PC-9 (cell line): ENCODE results near the gene BTLA. TPM values are rescaled to one million over a fixed set of nuclear protein-coding genes. Genes with fewer than 3 reads are reported as not detected.
A peak's percentile ranks its signal among the peaks of the same experiment; 100 is the strongest.

Experiments used
- Bru-seq: library from RNA; stranded (reverse); fragments of 400-500 nt; gene quantifications from one replicate; lab custom pipeline; 2021; lab: Mats Ljungman, UMichigan
- BruChase-seq, 2 experiments: library from RNA; stranded (reverse); fragments of 400-500 nt; gene quantifications; one replicate each; lab custom pipeline; 2021; lab: Mats Ljungman, UMichigan
- BruUV-seq: library from RNA; stranded (reverse); fragments of 400-500 nt; replicated peaks from 2 replicates; lab custom pipeline; 2021; lab: Mats Ljungman, UMichigan
- CTCF ChIA-PET: fragments of 300-600 bp; sonication (Branson Sonifier 250); formaldehyde crosslinking; loops from one replicate; lab custom pipeline; 2022; ENCODE audit warnings: antibody characterized with exemption; lab: Charles Lee
- POLR2A ChIA-PET: fragments of 300-600 bp; sonication (Branson Sonifier 250); formaldehyde crosslinking; loops from one replicate; lab custom pipeline; 2022; ENCODE audit warnings: antibody characterized with exemption; ENCODE audit not compliant: unreplicated experiment; lab: Charles Lee
- DNase-seq, 2 experiments: peaks; one replicate each; pipeline versions ENCODE4 v3.0.0 to v3.0.0-alpha.2; 2015 to 2022; ENCODE audit warnings: mixed read lengths in 1 of 2
- H2AFZ ChIP-seq: fragments of 200-600 bp; sonication (generic); 2 replicates; pipeline ENCODE4 v1.8.1; 2017; ENCODE audit warnings: antibody characterized with exemption
- H3F3A ChIP-seq: fragments of 200-600 bp; sonication (generic); 2 replicates; pipeline ENCODE4 v1.8.1; 2017; ENCODE audit warnings: antibody characterized with exemption, mild to moderate bottlenecking, low read depth; ENCODE audit not compliant: insufficient read depth
- H3K27ac ChIP-seq: fragments of 200-600 bp; sonication (generic); 2 replicates; pipeline ENCODE4 v1.6.1; 2016; ENCODE audit warnings: mixed run types
- H3K27me3 ChIP-seq: fragments of 200-600 bp; sonication (generic); 2 replicates; pipeline ENCODE4 v1.6.1; 2016; ENCODE audit warnings: low read depth, mixed run types; ENCODE audit not compliant: insufficient read depth
- H3K36me3 ChIP-seq: fragments of 200-600 bp; sonication (generic); 2 replicates; pipeline ENCODE4 v1.6.1; 2016; ENCODE audit warnings: low read depth, mixed run types
- H3K4me1 ChIP-seq: fragments of 200-600 bp; sonication (generic); replicated peaks from 2 replicates; pipeline ENCODE4 v1.6.1; 2016; ENCODE audit warnings: mixed run types; ENCODE audit not compliant: insufficient read depth
- H3K4me2 ChIP-seq: fragments of 200-600 bp; sonication (generic); 2 replicates; pipeline ENCODE4 v1.6.1; 2017; ENCODE audit warnings: mixed run types
- H3K4me3 ChIP-seq: fragments of 200-600 bp; sonication (generic); 2 replicates; pipeline ENCODE4 v1.6.1; 2016; ENCODE audit warnings: mixed run types
- H3K79me2 ChIP-seq: fragments of 200-600 bp; sonication (generic); 2 replicates; pipeline ENCODE4 v1.6.1; 2017; ENCODE audit warnings: low read depth, mixed run types
- H3K9me2 ChIP-seq: fragments of 200-600 bp; sonication (generic); 2 replicates; pipeline ENCODE4 v1.8.1; 2017; ENCODE audit warnings: mild to moderate bottlenecking; ENCODE audit not compliant: insufficient read depth
- H3K9me3 ChIP-seq: fragments of 200-600 bp; sonication (generic); 2 replicates; pipeline ENCODE4 v1.8.1; 2016; ENCODE audit warnings: low read depth; ENCODE audit not compliant: insufficient read depth
- H4K20me1 ChIP-seq: fragments of 200-600 bp; sonication (generic); 2 replicates; pipeline ENCODE4 v1.8.1; 2017; ENCODE audit not compliant: insufficient read depth
- EZH2 ChIP-seq: fragments of 200-600 bp; sonication (generic); IDR thresholded peaks from 2 replicates; pipeline ENCODE4 v1.8.0; 2017; ENCODE audit warnings: antibody characterized with exemption, low read depth
- intact Hi-C: fragments of 100-400 bp; cut with micrococcal nuclease; formaldehyde crosslinking; loops from one replicate; pipeline ENCODE4 v1.10.0; 2022; ENCODE audit not compliant: unreplicated experiment
- long read RNA-seq: library from polyadenylated mRNA; stranded (forward); transcript quantifications from one replicate; pipeline ENCODE4 v2.0.0, GENCODE V29; 2022
- total RNA-seq: library from RNA; stranded (reverse); gene quantifications from 2 replicates; pipeline ENCODE4 v1.2.3, GENCODE V29; 2021
- TF ChIP-seq, protein P1 (sequence below): fragments of 200-600 bp; sonication (generic); conservative IDR thresholded peaks from 2 replicates; pipeline ENCODE4 v1.6.1; 2017; ENCODE audit warnings: mixed run types, antibody characterized with exemption, mild to moderate bottlenecking, moderate library complexity

Gene BTLA, protein sequence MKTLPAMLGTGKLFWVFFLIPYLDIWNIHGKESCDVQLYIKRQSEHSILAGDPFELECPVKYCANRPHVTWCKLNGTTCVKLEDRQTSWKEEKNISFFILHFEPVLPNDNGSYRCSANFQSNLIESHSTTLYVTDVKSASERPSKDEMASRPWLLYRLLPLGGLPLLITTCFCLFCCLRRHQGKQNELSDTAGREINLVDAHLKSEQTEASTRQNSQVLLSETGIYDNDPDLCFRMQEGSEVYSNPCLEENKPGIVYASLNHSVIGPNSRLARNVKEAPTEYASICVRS
- not detected in 2 replicates for total RNA-seq
- Bru-seq, nascent RNA, result percentile 11 among the genes with signal in this experiment
- percentile 23 among the genes with signal in this experiment for BruChase-seq, experiment 1, labeled RNA remaining after a 2-hour chase
- BruChase-seq, experiment 2, labeled RNA remaining after a 6-hour chase, result percentile 16 among the genes with signal in this experiment
- long read RNA-seq, result 0 reads

DNA sequence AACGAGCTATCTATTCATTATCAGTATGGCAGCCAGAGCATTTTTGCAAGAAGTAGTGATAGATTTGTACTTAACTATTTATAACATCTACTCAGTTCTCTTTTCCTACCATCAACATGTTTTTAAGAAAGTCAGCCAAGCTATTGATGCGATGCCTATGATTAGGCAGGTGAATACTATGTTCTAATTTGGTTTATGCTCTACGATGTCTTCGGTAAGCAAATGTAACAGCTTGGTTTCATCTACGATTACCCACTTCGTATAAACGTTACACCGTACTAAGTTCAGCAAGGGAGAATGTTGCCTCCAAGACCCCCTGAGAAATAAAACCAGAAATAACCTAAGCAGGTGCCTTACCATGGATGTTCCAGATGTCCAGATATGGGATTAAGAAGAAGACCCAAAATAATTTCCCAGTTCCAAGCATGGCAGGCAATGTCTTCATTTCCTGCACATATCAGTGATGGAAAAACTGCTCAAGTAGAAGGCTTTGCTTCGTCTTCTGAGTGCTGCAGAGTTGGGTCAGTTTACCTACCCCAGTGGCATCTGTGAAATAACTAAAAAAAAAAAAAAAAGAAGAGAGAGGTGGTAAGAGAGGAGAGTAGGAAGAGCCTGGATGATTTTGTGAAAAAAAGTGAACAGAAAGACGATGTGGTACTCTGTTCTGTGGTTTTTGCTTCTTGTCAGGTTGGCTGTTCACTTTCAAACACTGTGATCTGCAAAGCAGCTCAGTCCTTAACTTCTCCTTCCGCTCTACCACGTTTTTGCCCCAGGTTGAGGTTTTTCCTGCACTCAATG is at the start of gene BTLA:
BTLA (minus strand) TSS at position 559 of the 798 bp plus-strand sequence; CDS start at position 445, 114 bp downstream.
- H3K27ac ChIP-seq, result no peak within 1 kb of the TSS

DNA sequence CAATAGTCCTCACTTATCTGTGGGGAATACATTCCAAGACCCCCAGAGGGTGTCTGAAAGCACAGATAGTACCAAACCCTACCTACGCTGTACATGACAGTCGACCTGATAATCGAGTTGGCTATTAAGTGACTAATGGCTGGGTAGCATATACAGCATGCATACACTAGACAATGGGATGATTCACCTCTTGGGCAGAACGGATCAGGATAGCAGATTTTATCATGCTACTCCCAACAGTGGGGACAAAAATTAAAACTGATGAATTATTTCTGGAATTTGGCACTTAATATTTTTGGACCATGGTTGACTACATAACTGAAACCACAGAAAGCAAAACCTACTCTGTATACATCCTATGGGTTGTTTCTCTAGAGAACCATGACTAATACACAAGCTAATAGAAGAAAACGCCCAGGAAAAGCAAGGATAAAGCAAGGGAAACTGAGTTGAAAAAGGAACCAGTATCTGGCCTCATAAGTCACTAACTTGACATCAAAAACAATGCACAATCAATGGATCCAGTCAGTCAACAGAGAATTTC is 47.0 kb upstream of the BTLA start:
- ChIA-PET POLR2A (no interaction called here), CTCF (no interaction called here)
- no peaks in the 10 kb centered on the region for H3K4me1 ChIP-seq
- intact Hi-C loops, result no loop called here
- H3K27me3 ChIP-seq, result no peaks in the 10 kb centered on the region
- no peak for DNase-seq
- 0 out of 2 replicates have a peak, but pooled peaks cover 3% of the 10 kb centered on the region for H4K20me1 ChIP-seq
- no peaks in the 10 kb centered on the region; the same call in 1 of the 2 replicates for H3K79me2 ChIP-seq
- H2AFZ ChIP-seq, result no peak overlapping the region
- H3F3A ChIP-seq, result no peaks in the 10 kb centered on the region
- H3K9me2 ChIP-seq, result no peaks in the 10 kb centered on the region
- H3K36me3 ChIP-seq, result peaks cover 24% of the 10 kb centered on the region; the same call in 1 of the 2 replicates
- no TSS peak for BruUV-seq
- H3K4me2 ChIP-seq, result no peak overlapping the region
- H3K9me3 ChIP-seq, result no peaks in the 10 kb centered on the region
- no peak for TF ChIP-seq EZH2
- TF ChIP-seq, protein P1, sequence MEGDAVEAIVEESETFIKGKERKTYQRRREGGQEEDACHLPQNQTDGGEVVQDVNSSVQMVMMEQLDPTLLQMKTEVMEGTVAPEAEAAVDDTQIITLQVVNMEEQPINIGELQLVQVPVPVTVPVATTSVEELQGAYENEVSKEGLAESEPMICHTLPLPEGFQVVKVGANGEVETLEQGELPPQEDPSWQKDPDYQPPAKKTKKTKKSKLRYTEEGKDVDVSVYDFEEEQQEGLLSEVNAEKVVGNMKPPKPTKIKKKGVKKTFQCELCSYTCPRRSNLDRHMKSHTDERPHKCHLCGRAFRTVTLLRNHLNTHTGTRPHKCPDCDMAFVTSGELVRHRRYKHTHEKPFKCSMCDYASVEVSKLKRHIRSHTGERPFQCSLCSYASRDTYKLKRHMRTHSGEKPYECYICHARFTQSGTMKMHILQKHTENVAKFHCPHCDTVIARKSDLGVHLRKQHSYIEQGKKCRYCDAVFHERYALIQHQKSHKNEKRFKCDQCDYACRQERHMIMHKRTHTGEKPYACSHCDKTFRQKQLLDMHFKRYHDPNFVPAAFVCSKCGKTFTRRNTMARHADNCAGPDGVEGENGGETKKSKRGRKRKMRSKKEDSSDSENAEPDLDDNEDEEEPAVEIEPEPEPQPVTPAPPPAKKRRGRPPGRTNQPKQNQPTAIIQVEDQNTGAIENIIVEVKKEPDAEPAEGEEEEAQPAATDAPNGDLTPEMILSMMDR, result no peak
- H3K27ac ChIP-seq, result no peak overlapping the region
- H3K4me3 ChIP-seq, result no peak overlapping the region

More for the DNA sequence above, at the start of gene BTLA:
- Histone ChIP-seq H3K79me2 (no peaks in the 10 kb centered on the region), H2AFZ (no peak within 1 kb of the TSS), H3K4me3 (no peak within 1 kb of the TSS), H3F3A (no peaks in the 10 kb centered on the region), H3K36me3 (no peaks in the 10 kb centered on the region), H3K4me1 (no peaks in the 10 kb centered on the region), H3K4me2 (no peak within 1 kb of the TSS), H3K9me2 (no peaks in the 10 kb centered on the region), H3K27me3 (0 out of 2 replicates have a peak, but pooled peaks cover 6% of the 10 kb centered on the region), H3K9me3 (no peaks in the 10 kb centered on the region), H4K20me1 (no peaks in the 10 kb centered on the region)
- CTCF ChIA-PET, result no interaction called here
- intact Hi-C loops, result no loop called here
- TF ChIP-seq, protein P1, result no peak
- no peak for TF ChIP-seq EZH2
- no peak for DNase-seq
- no TSS peak for BruUV-seq
- POLR2A ChIA-PET, result no interaction called here
